ENCODE data around the gene BCAS3. TPM values are rescaled to one million over a fixed set of nuclear protein-coding genes. Genes with fewer than 3 reads are reported as not detected.

The BCAS3 gene
- total RNA-seq, 3 donors from 2014 or later: 21.6 to 33.4 (median 32.1) TPM

- H3K36me3 ChIP-seq (ENCODE audit: low read depth): no peaks in the 10 kb centered on the region
- TF ChIP-seq, protein P1, sequence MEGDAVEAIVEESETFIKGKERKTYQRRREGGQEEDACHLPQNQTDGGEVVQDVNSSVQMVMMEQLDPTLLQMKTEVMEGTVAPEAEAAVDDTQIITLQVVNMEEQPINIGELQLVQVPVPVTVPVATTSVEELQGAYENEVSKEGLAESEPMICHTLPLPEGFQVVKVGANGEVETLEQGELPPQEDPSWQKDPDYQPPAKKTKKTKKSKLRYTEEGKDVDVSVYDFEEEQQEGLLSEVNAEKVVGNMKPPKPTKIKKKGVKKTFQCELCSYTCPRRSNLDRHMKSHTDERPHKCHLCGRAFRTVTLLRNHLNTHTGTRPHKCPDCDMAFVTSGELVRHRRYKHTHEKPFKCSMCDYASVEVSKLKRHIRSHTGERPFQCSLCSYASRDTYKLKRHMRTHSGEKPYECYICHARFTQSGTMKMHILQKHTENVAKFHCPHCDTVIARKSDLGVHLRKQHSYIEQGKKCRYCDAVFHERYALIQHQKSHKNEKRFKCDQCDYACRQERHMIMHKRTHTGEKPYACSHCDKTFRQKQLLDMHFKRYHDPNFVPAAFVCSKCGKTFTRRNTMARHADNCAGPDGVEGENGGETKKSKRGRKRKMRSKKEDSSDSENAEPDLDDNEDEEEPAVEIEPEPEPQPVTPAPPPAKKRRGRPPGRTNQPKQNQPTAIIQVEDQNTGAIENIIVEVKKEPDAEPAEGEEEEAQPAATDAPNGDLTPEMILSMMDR (IDR thresholded peaks at IDR 0.05): no peak
- no peak for DNase-seq
- no peak for ATAC-seq
- H3K9me3 ChIP-seq: no peaks in the 10 kb centered on the region
- intact Hi-C loops (cut with DNase I, micrococcal nuclease): no loop called here
- no peaks in the 10 kb centered on the region for H3K4me1 ChIP-seq (ENCODE audit: low read depth)
- H3K4me3 ChIP-seq: no peak overlapping the region
Measured at GRCh38 chr17:60832631-60833030, 155.0 kb downstream of the BCAS3 start.

DNA sequence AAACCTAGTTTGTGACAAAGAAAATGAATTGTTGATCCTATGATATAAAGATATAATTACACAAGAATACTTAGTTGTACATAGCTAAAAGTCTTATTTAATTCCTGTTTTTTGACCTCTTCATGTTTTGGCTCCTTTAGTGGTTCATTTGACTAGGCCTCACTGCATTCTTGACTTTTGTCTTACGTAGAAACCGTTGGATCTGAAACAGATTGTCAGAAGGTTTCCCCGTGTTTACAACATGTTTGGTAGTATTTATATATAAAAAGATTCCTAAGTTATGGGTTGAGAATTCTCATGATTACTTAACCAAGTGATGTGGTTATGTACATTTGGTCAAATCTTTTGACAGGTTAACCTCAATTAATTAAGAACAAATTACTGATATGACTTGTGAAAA lies 162.8 kb downstream of the BCAS3 start:
- H3K4me3 ChIP-seq: no peak overlapping the region
- TF ChIP-seq, protein P1 (IDR thresholded peaks at IDR 0.05): no peak
- H3K36me3 ChIP-seq (ENCODE audit: low read depth): no peaks in the 10 kb centered on the region
- DNase-seq (no peak), ATAC-seq (no peak)
- intact Hi-C loops (cut with DNase I, micrococcal nuclease): no loop called here
- H3K9me3 ChIP-seq: no peaks in the 10 kb centered on the region
- no peaks in the 10 kb centered on the region for H3K4me1 ChIP-seq (ENCODE audit: low read depth)

- no peaks in the 10 kb centered on the region for H3K4me1 ChIP-seq (ENCODE audit: low read depth)
- TF ChIP-seq, protein P1 (IDR thresholded peaks at IDR 0.05): no peak
- DNase-seq (no peak), ATAC-seq (no peak)
- intact Hi-C loops (cut with DNase I, micrococcal nuclease): no loop called here
- no peaks in the 10 kb centered on the region for H3K36me3 ChIP-seq (ENCODE audit: low read depth)
- no peak overlapping the region for H3K4me3 ChIP-seq
- no peaks in the 10 kb centered on the region for H3K9me3 ChIP-seq
Measured at GRCh38 chr17:60845012-60845411, 167.4 kb downstream of the BCAS3 start.

DNA sequence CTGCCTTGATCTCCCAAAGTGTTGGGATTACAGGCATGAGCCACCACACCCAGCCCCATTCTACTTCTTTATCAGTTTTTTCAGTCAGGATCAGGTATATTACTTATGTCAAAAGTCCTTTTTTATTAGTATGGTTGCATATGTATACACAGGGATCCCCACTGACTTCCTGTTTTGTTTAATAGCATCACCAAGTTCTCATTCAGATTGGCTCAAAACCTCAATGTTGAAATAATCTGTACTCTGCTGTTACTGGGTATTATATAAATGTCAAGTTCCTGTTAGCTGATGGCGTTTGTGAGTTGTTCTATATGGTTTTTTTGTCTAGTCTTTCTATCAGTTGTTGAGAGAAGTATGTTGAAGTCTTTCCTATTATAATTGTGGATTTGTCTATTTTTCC lies 168.5 kb downstream of the BCAS3 start:
- Histone ChIP-seq H3K4me3 (no peak overlapping the region), H3K36me3 (ENCODE audit: low read depth) (no peaks in the 10 kb centered on the region), H3K4me1 (ENCODE audit: low read depth) (no peaks in the 10 kb centered on the region), H3K9me3 (no peaks in the 10 kb centered on the region)
- no peak for DNase-seq
- TF ChIP-seq, protein P1 (IDR thresholded peaks at IDR 0.05): no peak
- ATAC-seq: no peak
- intact Hi-C loops (cut with DNase I, micrococcal nuclease): no loop called here

- no peak for ATAC-seq
- TF ChIP-seq, protein P1 (IDR thresholded peaks at IDR 0.05): no peak
- Histone ChIP-seq H3K9me3 (no peaks in the 10 kb centered on the region), H3K36me3 (ENCODE audit: low read depth) (no peaks in the 10 kb centered on the region), H3K4me1 (ENCODE audit: low read depth) (no peaks in the 10 kb centered on the region), H3K4me3 (no peak overlapping the region)
- DNase-seq: no peak
- intact Hi-C loops (cut with DNase I, micrococcal nuclease): no loop called here
Measured at GRCh38 chr17:60851181-60851580, 173.5 kb downstream of the BCAS3 start.

DNA sequence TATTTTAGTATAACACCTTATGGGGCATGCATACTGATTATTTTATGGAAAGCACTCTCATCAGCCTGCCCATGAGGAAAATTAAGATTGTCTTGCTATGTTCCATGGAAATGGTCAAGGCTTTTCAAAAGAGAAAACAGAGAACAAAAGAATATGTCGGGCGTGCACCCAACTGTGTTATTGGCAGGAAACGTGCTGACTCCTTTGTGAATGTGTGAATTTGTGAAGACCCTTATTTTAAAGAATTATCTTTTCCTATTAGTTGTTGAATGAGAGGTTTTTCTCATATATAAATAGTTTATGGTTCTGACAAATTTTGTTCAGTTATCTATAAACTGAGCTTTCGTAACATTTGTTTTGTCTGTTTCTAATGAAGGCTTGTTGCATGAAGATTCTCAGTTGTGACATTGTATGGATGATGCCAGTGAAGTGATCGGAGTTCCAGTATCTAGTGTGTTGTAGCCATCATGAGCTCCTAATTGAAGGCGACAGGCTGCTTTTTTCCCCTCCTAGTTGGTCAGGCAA lies 180.0 kb downstream of the BCAS3 start:
- intact Hi-C loops (cut with DNase I, micrococcal nuclease): no loop called here
- ATAC-seq: no peak

More for the DNA sequence above, 180.0 kb downstream of the BCAS3 start:
- Histone ChIP-seq H3K4me3 (no peak overlapping the region), H3K36me3 (ENCODE audit: low read depth) (no peaks in the 10 kb centered on the region), H3K4me1 (ENCODE audit: low read depth) (no peaks in the 10 kb centered on the region), H3K9me3 (no peaks in the 10 kb centered on the region)
- DNase-seq: no peak
- TF ChIP-seq, protein P1 (IDR thresholded peaks at IDR 0.05): no peak

Measured in mucosa of descending colon (tissue), 3 donors.